ENCODE measurements around the gene KDF1.

KDF1 gene

DNA sequence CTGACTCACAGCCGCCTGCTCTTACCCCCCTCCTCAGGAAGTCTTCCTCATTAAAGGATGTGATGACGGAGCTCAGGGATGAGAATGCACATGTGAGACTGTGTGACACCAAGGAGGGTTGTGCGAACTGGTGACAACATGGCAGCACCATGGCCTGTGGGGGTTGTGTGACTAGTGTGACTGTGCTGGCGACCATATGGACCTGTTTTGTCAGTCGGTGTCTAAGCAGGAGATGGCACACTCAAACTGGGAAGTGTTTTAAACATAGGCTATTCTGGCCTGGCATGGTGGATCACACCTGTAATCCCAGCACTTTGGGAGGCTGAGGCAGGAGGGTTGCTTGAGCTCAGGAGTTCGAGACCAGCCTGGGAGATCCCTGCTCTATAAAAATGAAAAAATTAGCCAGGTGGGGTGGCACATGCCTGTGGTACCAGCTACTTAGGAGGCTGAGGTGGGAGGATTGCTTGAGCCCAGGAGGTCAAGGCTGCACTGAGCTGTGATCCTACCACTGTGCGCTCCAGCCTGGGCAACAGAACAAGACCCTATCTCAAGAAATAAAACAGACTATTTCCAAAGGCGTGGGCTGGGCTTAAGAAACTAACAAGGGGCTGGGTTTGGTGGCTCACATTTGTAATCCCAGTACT is 40.7 kb upstream of the KDF1 start:
- no peak for FAIRE-seq
- TF ChIP-seq POLR2A (IDR thresholded peaks at IDR 0.05; ENCODE audit: low read depth, low read length) (no peak), TAF1 (IDR thresholded peaks at IDR 0.05; ENCODE audit: borderline replicate concordance, low read depth, low read length) (no peak), POLR2AphosphoS5 (IDR thresholded peaks at IDR 0.05; ENCODE audit: low read depth, low read length) (no peak)

DNA sequence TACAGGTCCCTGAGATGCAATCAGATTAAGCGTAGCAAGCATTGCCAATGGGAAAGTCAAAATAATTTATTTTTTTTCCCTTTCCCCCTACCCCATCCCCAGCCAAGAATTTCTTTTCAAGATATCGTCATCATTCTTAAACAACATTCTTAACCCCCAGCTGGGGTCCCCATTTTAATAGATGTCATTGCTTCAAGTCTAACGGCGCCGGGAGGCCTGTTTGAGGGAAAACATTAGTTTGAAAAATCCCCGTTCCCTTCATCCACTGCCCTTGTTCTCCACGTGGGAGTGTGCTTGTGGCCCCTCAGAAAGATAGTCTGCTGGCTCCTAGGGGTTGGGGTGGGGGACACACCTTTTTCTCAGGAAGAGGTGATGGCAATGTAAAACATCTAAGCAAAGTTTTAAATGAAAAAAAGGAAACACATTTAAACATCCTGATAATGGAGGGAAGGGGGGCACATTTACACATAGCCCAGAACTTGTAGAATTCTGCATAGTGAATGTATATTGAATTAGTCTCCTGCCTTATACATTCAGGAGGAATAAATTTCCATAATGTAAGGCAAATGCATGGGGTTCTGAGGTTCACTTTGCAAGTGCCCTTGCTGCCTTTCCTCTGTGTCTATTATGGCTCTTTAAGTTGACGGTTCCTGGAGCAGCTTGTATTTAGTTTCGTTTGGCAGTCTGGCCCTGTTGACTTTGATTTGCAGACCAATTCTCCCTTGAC is 40.0 kb upstream of the KDF1 start:
- no peak for TF ChIP-seq POLR2A (IDR thresholded peaks at IDR 0.05; ENCODE audit: low read depth, low read length)
- no peak for TF ChIP-seq TAF1 (IDR thresholded peaks at IDR 0.05; ENCODE audit: borderline replicate concordance, low read depth, low read length)
- no peak for TF ChIP-seq POLR2AphosphoS5 (IDR thresholded peaks at IDR 0.05; ENCODE audit: low read depth, low read length)
- DNase-seq (ENCODE audit: insufficient read length) (no peak), FAIRE-seq (no peak)

More for the DNA sequence above, 40.7 kb upstream of the KDF1 start:
- no peak for DNase-seq (ENCODE audit: insufficient read length)

DNA sequence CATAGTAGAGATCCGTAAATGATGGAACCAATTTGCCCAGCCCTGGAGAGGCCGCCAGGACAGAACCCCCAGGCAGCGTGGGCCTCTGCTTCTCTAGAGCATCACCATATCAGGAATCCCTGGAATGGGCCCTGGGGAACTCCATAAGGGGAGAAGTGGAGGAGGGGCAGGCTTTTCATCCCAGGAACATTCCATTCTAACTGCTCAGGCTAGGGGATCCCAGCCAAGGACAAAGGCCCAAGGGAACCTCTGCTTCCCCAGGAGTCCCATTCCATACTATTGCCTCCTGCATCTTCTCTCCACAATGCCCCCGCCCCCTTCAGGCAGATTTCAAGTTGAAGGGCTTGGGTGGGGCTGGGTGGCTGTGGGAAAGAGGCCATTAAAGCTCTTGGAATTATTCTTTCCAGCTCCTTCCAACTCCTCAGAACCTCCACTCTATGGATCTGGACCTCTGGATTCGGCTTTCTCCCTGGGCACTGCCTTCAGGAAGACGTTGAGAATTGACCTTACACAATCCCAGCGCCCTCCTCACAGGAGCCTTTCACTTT is 39.2 kb upstream of the KDF1 start:
- no peak for FAIRE-seq
- TF ChIP-seq TAF1 (IDR thresholded peaks at IDR 0.05; ENCODE audit: borderline replicate concordance, low read depth, low read length) (no peak), POLR2AphosphoS5 (IDR thresholded peaks at IDR 0.05; ENCODE audit: low read depth, low read length) (no peak), POLR2A (IDR thresholded peaks at IDR 0.05; ENCODE audit: low read depth, low read length) (no peak)
- no peak for DNase-seq (ENCODE audit: insufficient read length)

DNA sequence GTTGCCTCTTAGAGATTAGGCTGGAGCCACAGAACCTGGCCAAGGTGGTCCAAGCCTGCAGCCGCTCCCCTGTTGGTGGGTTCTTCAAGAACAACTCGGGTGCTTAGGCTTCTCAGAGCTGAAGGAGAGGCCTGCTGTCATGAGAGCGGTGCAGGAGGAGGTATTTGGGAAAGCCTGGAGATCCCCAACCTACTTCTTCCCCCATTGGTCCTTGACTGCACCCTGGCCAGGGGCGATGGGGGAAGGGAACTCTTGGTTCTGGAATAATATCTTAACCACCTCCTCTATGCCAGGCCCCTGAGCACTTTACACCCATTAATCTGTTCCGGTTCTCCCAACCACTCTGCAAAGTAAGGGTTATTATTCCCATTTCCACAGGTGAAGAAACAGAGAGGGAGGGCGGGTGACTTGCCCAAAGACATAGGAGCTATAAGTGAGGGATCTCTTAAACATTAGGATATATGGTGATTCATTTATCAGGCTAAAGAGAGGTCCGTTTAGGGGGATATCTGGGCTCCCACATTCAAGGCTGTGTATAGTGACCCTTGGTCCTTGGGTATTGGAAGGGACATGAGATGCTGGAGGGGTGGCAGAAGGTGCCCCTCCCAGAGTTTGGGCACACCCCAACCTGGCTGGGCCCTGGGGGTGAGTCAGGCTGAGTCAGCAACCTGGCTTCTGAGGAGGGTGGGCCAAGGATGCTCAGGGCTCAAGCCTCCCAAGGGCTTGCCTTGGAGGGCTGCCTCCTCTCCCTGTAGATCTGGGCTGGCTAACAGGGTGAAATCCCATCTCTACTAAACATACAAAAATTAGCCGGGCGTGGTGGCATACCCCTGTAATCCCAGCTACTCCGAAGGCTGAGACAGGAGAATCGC is 38.4 kb upstream of the KDF1 start:
- no peak for FAIRE-seq
- no peak for DNase-seq (ENCODE audit: insufficient read length)
- TF ChIP-seq POLR2A (IDR thresholded peaks at IDR 0.05; ENCODE audit: low read depth, low read length) (no peak), TAF1 (IDR thresholded peaks at IDR 0.05; ENCODE audit: borderline replicate concordance, low read depth, low read length) (no peak), POLR2AphosphoS5 (IDR thresholded peaks at IDR 0.05; ENCODE audit: low read depth, low read length) (no peak)

DNA sequence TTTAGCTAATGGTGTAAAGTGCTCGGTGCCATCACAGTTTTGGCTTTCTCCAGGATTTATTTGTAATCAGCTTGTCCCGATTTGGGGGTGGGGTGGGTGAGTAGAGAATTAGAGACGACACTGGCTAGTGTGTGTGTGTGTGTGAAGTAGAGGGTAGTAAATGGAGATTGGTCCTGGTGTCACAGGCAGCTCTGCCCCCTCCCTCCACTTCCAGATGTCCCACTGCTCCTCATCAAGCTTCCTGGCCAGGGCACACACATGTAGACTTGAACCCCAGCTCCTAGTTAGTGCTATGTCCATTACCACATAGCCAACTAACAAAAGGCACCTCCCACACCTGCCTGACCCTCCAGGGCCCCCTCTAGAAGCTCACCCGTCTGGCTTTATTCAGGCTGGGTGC is 36.4 kb upstream of the KDF1 start:
- no peak for FAIRE-seq
- no peak for TF ChIP-seq POLR2AphosphoS5 (IDR thresholded peaks at IDR 0.05; ENCODE audit: low read depth, low read length)
- no peak for TF ChIP-seq POLR2A (IDR thresholded peaks at IDR 0.05; ENCODE audit: low read depth, low read length)
- no peak for TF ChIP-seq TAF1 (IDR thresholded peaks at IDR 0.05; ENCODE audit: borderline replicate concordance, low read depth, low read length)
- no peak for DNase-seq (ENCODE audit: insufficient read length)

GRCh38 chr1:26996024-26996423 is 35.8 kb upstream of the KDF1 start:
- FAIRE-seq (no peak), DNase-seq (ENCODE audit: insufficient read length) (no peak)
- TF ChIP-seq TAF1 (IDR thresholded peaks at IDR 0.05; ENCODE audit: borderline replicate concordance, low read depth, low read length) = no peak
- no peak for TF ChIP-seq POLR2A (IDR thresholded peaks at IDR 0.05; ENCODE audit: low read depth, low read length)
- TF ChIP-seq POLR2AphosphoS5 (IDR thresholded peaks at IDR 0.05; ENCODE audit: low read depth, low read length) = no peak

DNA sequence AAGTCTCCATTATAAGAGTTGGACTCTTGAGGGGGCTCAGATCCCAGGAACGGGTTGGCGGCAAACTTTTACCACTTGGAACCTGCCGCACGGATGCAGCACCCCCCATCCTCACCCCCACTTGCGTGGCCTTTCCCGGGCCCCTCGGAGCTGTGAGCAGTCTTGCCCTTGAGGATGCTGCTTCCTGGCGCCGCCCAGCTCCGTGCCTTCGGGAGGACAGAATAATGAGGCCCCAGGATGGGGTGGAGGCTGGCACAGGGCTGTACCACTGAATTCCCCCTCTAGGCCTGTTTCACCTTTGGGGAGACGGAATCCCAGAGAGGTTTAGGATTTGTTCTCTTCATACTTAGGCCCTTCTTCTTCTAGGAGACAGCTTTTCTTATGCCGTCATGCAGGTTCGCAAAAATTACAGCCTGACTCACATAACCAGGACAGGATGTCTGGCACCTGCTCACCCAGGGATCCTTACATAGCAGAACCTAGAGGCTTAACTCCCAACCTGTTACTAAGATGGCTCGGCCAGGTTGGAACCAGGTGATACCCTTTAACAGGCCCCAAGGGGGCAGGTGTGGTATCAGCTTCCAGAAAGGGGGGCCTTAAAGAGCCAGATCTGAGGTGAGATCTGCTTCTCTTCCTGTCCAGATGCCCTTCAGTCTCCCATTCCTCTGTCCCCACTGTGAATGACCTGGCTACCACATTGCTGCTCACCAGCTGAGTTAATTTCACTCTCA is 34.7 kb upstream of the KDF1 start:
- no peak for DNase-seq (ENCODE audit: insufficient read length)
- no peak for FAIRE-seq

DNA sequence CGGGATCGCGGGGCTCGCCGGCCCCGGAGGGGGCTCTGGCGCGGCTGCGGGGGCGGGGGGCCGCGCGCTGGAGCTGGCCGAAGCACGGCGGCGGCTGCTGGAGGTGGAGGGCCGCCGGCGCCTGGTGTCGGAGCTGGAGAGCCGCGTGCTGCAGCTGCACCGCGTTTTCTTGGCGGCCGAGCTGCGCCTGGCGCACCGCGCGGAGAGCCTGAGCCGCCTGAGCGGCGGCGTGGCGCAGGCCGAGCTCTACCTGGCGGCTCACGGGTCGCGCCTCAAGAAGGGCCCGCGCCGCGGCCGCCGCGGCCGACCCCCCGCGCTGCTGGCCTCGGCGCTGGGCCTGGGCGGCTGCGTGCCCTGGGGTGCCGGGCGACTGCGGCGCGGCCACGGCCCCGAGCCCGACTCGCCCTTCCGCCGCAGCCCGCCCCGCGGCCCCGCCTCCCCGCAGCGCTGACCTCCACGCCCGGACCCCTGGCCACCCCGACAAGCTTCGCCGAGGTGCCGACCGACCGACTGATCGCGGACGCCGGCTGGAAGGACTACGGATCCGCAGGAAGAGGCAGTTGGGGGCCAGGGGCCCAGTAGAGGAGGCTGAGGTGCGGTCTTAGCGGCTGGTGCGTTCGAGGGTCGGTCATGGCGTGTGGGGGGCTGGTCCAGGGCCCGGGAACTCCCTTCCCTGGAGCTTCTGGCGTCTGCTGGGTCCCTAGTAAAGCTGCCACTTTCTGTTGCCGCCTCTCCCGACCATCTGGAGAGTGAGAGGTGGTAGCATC is 33.9 kb upstream of the KDF1 start:
- no peak for FAIRE-seq
- TF ChIP-seq POLR2AphosphoS5 (IDR thresholded peaks at IDR 0.05; ENCODE audit: low read depth, low read length) (no peak), POLR2A (IDR thresholded peaks at IDR 0.05; ENCODE audit: low read depth, low read length) (no peak), TAF1 (IDR thresholded peaks at IDR 0.05; ENCODE audit: borderline replicate concordance, low read depth, low read length) (no peak)
- no peak for DNase-seq (ENCODE audit: insufficient read length)

More for the DNA sequence above, 34.7 kb upstream of the KDF1 start:
- TF ChIP-seq TAF1 (IDR thresholded peaks at IDR 0.05; ENCODE audit: borderline replicate concordance, low read depth, low read length) (no peak), POLR2A (IDR thresholded peaks at IDR 0.05; ENCODE audit: low read depth, low read length) (no peak), POLR2AphosphoS5 (IDR thresholded peaks at IDR 0.05; ENCODE audit: low read depth, low read length) (no peak)

GRCh38 chr1:26993237-26994019 is 33.2 kb upstream of the KDF1 start, which contains the start of gene TRNP1:
TSS of gene TRNP1 (plus strand) at chr1:26993692. CDS start at chr1:26993787, 95 bp downstream.
- peak; percentile 70 for FAIRE-seq
- TF ChIP-seq POLR2AphosphoS5 (IDR thresholded peaks at IDR 0.05; ENCODE audit: low read depth, low read length) = no peak
- TF ChIP-seq TAF1 (IDR thresholded peaks at IDR 0.05; ENCODE audit: borderline replicate concordance, low read depth, low read length) = no peak
- TF ChIP-seq POLR2A (IDR thresholded peaks at IDR 0.05; ENCODE audit: low read depth, low read length) = no peak
- peak; percentile 88 for DNase-seq (ENCODE audit: insufficient read length)

Measured in GM12892 (cell line).